Measurements from ENCODE around the gene CLPX.
A peak's percentile ranks its signal among the peaks of the same experiment; 100 is the strongest.
"Not testable (repeated sequence)": the region's sequence is repeated elsewhere in the genome, so short reads cannot be mapped to it uniquely, and the experiment has no call there.

The CLPX gene

GRCh38 chr15:65101891-65102708 lies 83.0 kb downstream of the CLPX start:
- no peak for DNase-seq (ENCODE audit: low spot score)

- DNase-seq (ENCODE audit: low spot score), result peak; percentile 43
Measured at GRCh38 chr15:65101411-65101890, 83.7 kb downstream of the CLPX start.

- DNase-seq (ENCODE audit: low spot score), result no peak
Measured at GRCh38 chr15:65100442-65100841, 84.7 kb downstream of the CLPX start.

GRCh38 chr15:65099801-65100200 lies 85.3 kb downstream of the CLPX start:
- not testable (repeated sequence) for DNase-seq (ENCODE audit: low spot score)

- no peak for DNase-seq (ENCODE audit: low spot score)
Measured at GRCh38 chr15:65099336-65099735, 85.8 kb downstream of the CLPX start.
